Prostate gland (tissue), 2 donors: Measurements from ENCODE around the gene BRAT1. TPM values are rescaled to one million over a fixed set of nuclear protein-coding genes. Genes with fewer than 3 reads are reported as not detected.

Source experiments
- DNase-seq: peaks from one replicate; pipeline ENCODE4 v3.0.0-alpha.2; 2019; ENCODE audit warnings: low spot score
- H3K27ac ChIP-seq, 2 donors: fragments of 200-600 bp; sonication (generic); 2 replicates each; pipeline ENCODE4 v1.5.1; 2017 to 2019
- H3K27me3 ChIP-seq: fragments of 200-600 bp; sonication (generic); replicated peaks from 2 replicates; pipeline ENCODE4 v1.5.1; 2019; ENCODE audit not compliant: insufficient read depth
- H3K36me3 ChIP-seq, 2 donors: fragments of 200-600 bp; sonication (generic); 1 replicate in 1 of 2; 2 replicates in 1 of 2; pipeline versions ENCODE4 v1.5.1 to v1.8.1; 2017 to 2019
- H3K4me1 ChIP-seq: fragments of 200-600 bp; sonication (generic); replicated peaks from 2 replicates; pipeline ENCODE4 v1.5.1; 2019
- H3K4me3 ChIP-seq, 2 donors: fragments of 200-600 bp; sonication (generic); 2 replicates each; pipeline ENCODE4 v1.5.1; 2017 to 2019
- H3K9me3 ChIP-seq: fragments of 200-600 bp; sonication (generic); 2 replicates; pipeline ENCODE4 v1.5.1; 2017
- CTCF ChIP-seq, 4 experiments: fragments of 200-600 bp in 2 of 4; fragments of 450-650 bp in 2 of 4; sonication (generic) in 2 of 4; IDR thresholded peaks; 1 replicate in 3 of 4; 2 replicates in 1 of 4; pipeline ENCODE4 v1.5.1; 2016 to 2019; ENCODE audit warnings: antibody characterized with exemption in 4 of 4, mild to moderate bottlenecking in 2 of 4, moderate library complexity in 2 of 4
- POLR2A ChIP-seq: fragments of 450-650 bp; IDR thresholded peaks from one replicate; pipeline ENCODE4 v1.6.1; 2016; ENCODE audit warnings: antibody characterized with exemption, mild to moderate bottlenecking
- POLR2AphosphoS5 ChIP-seq: sonication (generic); formaldehyde crosslinking; IDR thresholded peaks from one replicate; pipeline ENCODE4 v1.6.1; 2017; ENCODE audit warnings: antibody characterized with exemption
- WGBS: methylation state at CpG from one replicate; pipeline ENCODE4 v1.1.5; 2018; 5-methylcytosine and 5-hydroxymethylcytosine counted together
- intact Hi-C: fragments of 100-400 bp; cut with DNase I; formaldehyde crosslinking; loops from one replicate; pipeline ENCODE4 v1.14.2; 2022
- total RNA-seq, 2 donors: library from RNA; depleted of rRNA; stranded (reverse); fragments of >200 nt; gene quantifications; one replicate each; pipeline ENCODE4 v1.1.0, GENCODE V29; 2016

BRAT1 gene
- total RNA-seq, 2 donors from 2014 or later: 83.9 to 113 TPM

- 96% methylated on average over 6 of the region's 7 CpGs for WGBS
- Histone ChIP-seq H3K27me3 (no peaks in the 10 kb centered on the region), H3K9me3 (no peaks in the 10 kb centered on the region), H3K4me3 (no peak overlapping the region), H3K4me1 (peaks cover 32% of the 10 kb centered on the region), H3K27ac (no peak overlapping the region), H3K36me3 (no peaks in the 10 kb centered on the region)
- TF ChIP-seq CTCF (IDR thresholded peaks at IDR 0.05): no peak
- TF ChIP-seq POLR2AphosphoS5: no peak
- no peak for TF ChIP-seq POLR2A
- intact Hi-C loops: no loop called here
- DNase-seq: no peak
Measured at GRCh38 chr7:2513702-2514101, 41.6 kb downstream of the BRAT1 start.

DNA sequence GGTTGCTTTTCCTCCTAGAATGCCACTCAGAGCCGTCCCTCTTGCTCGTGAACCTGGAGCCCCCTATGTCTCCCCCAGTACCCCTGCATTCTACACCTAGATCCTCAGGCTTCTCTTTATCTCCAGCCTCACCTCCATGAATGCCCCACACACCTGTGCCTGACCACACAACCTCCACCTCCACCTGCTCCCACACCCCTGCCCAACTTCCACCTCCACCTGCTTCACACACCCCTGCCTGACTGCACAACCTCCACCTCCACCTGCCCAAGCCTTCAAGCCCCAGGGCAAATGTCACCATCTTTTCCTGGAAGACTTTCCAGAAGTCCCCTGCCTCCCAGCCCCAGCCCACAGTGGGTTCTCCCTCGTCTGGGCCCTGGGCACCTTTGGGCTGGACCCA is 42.6 kb downstream of the BRAT1 start:
- Histone ChIP-seq H3K27ac (peak overlapping the region in 1 of 2 donors; percentile 85), H3K36me3 (no peaks in the 10 kb centered on the region), H3K9me3 (no peaks in the 10 kb centered on the region), H3K4me1 (peaks cover 36% of the 10 kb centered on the region), H3K27me3 (no peaks in the 10 kb centered on the region), H3K4me3 (no peak overlapping the region)
- intact Hi-C loops: no loop called here
- TF ChIP-seq POLR2A: no peak
- no peak for TF ChIP-seq CTCF (IDR thresholded peaks at IDR 0.05)
- no peak for TF ChIP-seq POLR2AphosphoS5
- DNase-seq: no peak
- 94% methylated on average over 3 of the region's 3 CpGs for WGBS

DNA sequence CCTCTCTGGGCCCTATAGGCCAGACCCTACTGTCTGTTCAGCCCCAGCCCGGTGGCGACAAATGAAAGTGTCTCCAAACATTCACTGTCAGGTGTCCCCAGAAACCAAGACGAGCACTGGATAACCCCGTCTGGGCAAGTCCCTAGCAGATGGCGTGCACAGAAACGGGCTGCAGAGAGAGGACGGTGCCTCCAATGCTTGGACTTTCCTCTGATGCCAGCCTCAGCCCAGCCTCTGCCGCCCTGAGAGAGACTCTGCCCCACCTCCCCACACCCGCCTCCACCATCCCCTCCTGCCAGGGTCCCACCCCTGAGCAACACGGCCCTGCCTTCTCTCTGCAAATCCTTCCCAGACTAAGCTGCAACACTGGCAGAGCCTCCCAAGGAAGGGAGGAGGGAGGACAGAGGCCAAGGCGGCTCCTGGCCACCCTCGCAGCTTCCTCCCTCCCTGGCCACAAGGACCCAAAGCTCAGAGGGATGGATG is 43.1 kb downstream of the BRAT1 start:
- Histone ChIP-seq H3K9me3 (no peaks in the 10 kb centered on the region), H3K4me3 (peak overlapping the region in 1 of 2 donors; percentile 2), H3K36me3 (no peaks in the 10 kb centered on the region), H3K4me1 (peaks cover 36% of the 10 kb centered on the region), H3K27ac (peak overlapping the region; percentile 85 to 87), H3K27me3 (no peaks in the 10 kb centered on the region)
- WGBS: 44% methylated on average over 12 of the region's 12 CpGs
- no peak for TF ChIP-seq CTCF (IDR thresholded peaks at IDR 0.05)
- peak; percentile 85 for TF ChIP-seq POLR2AphosphoS5
- intact Hi-C loops: no loop called here
- peak; percentile 81 for DNase-seq

GRCh38 chr7:2511769-2512168 is 43.6 kb downstream of the BRAT1 start:
- Histone ChIP-seq H3K27me3 (no peaks in the 10 kb centered on the region), H3K27ac (peak overlapping the region; percentile 85 to 87), H3K4me3 (peak overlapping the region in 1 of 2 donors; percentile 2), H3K4me1 (peaks cover 36% of the 10 kb centered on the region), H3K9me3 (no peaks in the 10 kb centered on the region), H3K36me3 (no peaks in the 10 kb centered on the region)
- TF ChIP-seq POLR2A (no peak), POLR2AphosphoS5 (no peak), CTCF (IDR thresholded peaks at IDR 0.05) (no peak)
- intact Hi-C loops: no loop called here
- 39% methylated on average over 18 of the region's 18 CpGs for WGBS
- no peak for DNase-seq

DNA sequence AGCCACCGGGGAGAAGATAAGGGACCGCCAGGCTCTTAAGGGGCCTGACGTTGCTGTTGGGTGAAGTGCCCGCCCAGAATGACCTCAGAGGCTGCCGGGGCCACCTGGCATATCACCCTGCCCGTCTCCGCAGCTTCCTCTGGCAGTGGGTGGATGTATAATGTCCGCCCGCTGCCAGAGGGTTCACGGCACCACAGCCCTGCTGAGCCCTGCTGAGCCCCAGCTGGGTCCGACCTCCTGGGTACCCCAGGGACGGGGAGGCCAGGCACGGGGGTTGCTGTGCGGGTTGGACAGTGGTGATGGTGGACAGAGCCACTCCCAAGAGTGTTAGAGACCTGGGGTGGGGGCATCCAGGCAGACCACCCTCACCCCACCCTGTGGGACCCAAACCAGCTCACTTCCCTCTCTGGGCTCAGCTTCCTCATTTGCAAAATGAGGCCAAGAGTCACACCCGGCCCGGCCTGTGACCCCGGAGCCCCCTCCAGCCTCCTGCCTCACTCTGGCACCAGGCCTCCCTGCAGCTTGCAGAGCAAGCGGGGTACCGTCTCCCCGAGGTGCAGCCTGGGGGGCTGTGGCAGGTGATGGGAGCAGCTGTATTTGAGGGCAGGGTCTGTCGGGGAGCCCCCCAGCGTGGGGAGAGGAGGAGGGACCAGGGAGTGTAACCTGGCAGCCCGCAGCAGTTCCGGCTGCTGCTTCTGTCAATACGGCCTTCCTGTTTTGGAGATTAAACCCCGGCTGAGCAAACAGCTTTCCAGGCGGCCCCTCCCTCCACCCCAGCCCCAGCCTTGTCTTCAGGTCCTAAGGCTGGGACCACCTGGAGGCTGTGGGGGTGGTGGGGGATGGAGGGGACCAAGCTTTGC is 44.2 kb downstream of the BRAT1 start:
- intact Hi-C loops: no loop called here
- Histone ChIP-seq H3K4me1 (peaks cover 36% of the 10 kb centered on the region), H3K27ac (peak overlapping the region; percentile 85 to 87), H3K36me3 (no peaks in the 10 kb centered on the region), H3K4me3 (peak overlapping the region in 1 of 2 donors; percentile 2), H3K9me3 (no peaks in the 10 kb centered on the region), H3K27me3 (no peaks in the 10 kb centered on the region)
- TF ChIP-seq CTCF (IDR thresholded peaks at IDR 0.05) (no peak), POLR2AphosphoS5 (peak; percentile 46)
- peak; percentile 79 for DNase-seq
- WGBS: 32% methylated on average over 17 of the region's 27 CpGs
